Globus pallidus (tissue), 1 donor: ENCODE results near the gene RPIA.
"Not testable (repeated sequence)": the region's sequence is repeated elsewhere in the genome, so short reads cannot be mapped to it uniquely, and the experiment has no call there.

ENCODE experiments used
- DNase-seq: peaks from one replicate; pipeline ENCODE4 v3.0.0-alpha.2; 2015; ENCODE audit warnings: low spot score

RPIA gene

GRCh38 chr2:88773233-88774028 is 82.0 kb downstream of the RPIA start:
- not testable (repeated sequence) for DNase-seq

DNA sequence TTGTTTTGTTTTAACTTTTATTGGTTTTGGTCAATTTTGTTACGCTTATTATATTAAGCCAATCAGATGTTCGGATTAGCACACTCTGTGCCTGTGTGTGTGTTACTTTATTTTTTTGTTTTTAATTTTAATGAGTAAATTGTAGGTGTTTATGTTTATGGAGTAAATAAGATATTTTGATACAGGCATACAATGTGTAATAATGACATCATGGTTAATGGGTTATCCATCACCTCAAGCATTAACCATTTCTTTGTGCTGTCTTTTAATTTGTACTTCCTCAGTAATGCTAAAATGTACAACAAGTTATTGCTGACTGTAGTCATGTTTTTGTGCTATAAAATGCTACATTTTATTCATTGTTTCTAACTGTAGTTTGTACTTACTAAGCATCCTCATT is 97.7 kb downstream of the RPIA start:
- not testable (repeated sequence) for DNase-seq

DNA sequence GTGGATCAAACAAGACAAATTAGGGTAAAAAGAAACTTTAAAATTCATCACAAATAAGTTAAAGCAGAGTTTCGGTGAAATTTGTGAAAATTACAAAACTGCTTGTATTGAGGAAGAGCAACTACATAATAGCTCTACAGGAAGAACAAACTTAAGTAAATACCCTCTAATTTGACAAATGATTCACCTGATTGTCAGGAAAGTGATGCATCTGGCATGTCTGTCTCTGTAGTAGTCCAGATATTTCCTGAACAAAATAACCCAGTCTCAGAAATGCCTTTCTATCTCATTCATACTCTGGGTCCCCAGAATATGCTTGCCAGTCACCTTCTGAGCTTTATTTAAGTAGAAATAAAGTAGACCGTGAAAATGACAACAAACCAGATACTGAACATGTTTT is 104.5 kb downstream of the RPIA start:
- not testable (repeated sequence) for DNase-seq

GRCh38 chr2:88796523-88796922 is 105.0 kb downstream of the RPIA start:
- not testable (repeated sequence) for DNase-seq

- not testable (repeated sequence) for DNase-seq
Observed at GRCh38 chr2:88797164-88797563, 105.7 kb downstream of the RPIA start.
